Gastrocnemius medialis (tissue), 4 donors: ENCODE results near the gene RING1. TPM values are rescaled to one million over a fixed set of nuclear protein-coding genes. Genes with fewer than 3 reads are reported as not detected.
A peak's percentile ranks its signal among the peaks of the same experiment; 100 is the strongest.

Experiments used
- ATAC-seq, 2 donors: fragments of 150-250 bp; one replicate each; pipeline ENCODE4 v1.9.1; 2016
- DNase-seq, 2 donors: peaks; one replicate each; pipeline ENCODE4 v3.0.0-alpha.2; 2019
- H3K27ac ChIP-seq, 4 donors: fragments of 200-600 bp; sonication (generic); 1 replicate in 1 of 4; 2 replicates in 3 of 4; pipeline ENCODE4 v1.5.1; 2016 to 2018; ENCODE audit warnings: mild to moderate bottlenecking in 2 of 4, moderate library complexity in 1 of 4
- H3K27me3 ChIP-seq, 3 donors: fragments of 200-600 bp; sonication (generic) in 2 of 3; 1 replicate in 1 of 3; 2 replicates in 2 of 3; pipeline versions ENCODE4 v1.5.1 to v1.6.0; 2016 to 2019; ENCODE audit warnings: mild to moderate bottlenecking in 1 of 3, moderate library complexity in 1 of 3
- H3K36me3 ChIP-seq, 2 donors: fragments of 200-600 bp; sonication (generic) in 1 of 2; one replicate each; pipeline ENCODE4 v1.5.1; 2017 to 2018
- H3K4me1 ChIP-seq, 2 donors: fragments of 200-600 bp; sonication (generic) in 1 of 2; one replicate each; pipeline ENCODE4 v1.5.1; 2016 to 2017; ENCODE audit warnings: mild to moderate bottlenecking in 2 of 2
- H3K4me3 ChIP-seq, 4 donors: fragments of 200-600 bp; sonication (generic) in 3 of 4; 1 replicate in 1 of 4; 2 replicates in 3 of 4; pipeline ENCODE4 v1.5.1; 2016 to 2019; ENCODE audit warnings: mild to moderate bottlenecking in 2 of 4
- H3K9me3 ChIP-seq, 3 donors: fragments of 200-600 bp; sonication (generic) in 2 of 3; 1 replicate in 1 of 3; 2 replicates in 2 of 3; pipeline ENCODE4 v1.5.1; 2016 to 2019
- POLR2A ChIP-seq, 2 donors: fragments of 450-650 bp; IDR thresholded peaks; one replicate each; pipeline ENCODE4 v1.6.1; 2017; ENCODE audit warnings: antibody characterized with exemption in 2 of 2, mild to moderate bottlenecking in 2 of 2, moderate library complexity in 2 of 2
- in situ Hi-C, 4 donors: fragments of 200-750 bp; cut with MboI; loops; one replicate each; pipeline versions ENCODE4 v1.15.0 to v1.8.0; 2017; ENCODE audit warnings: low sequenced_read_pairs in 4 of 4
- intact Hi-C: fragments of 100-400 bp; cut with DNase I; formaldehyde crosslinking; loops from one replicate; pipeline ENCODE4 v1.15.1; 2023; ENCODE audit warnings: low total_unique reads
- total RNA-seq, 4 donors: library from RNA; depleted of rRNA; stranded (reverse); fragments of >200 nt; gene quantifications; one replicate each; pipeline versions ENCODE4 v1.1.0 to v1.2.3, GENCODE V29; 2016
- TF ChIP-seq, protein P1 (sequence below), 5 experiments: fragments of 450-650 bp in 3 of 5; fragments of 200-600 bp in 2 of 5; sonication (generic) in 2 of 5; IDR thresholded peaks in 4 of 5; conservative IDR thresholded peaks in 1 of 5; 1 replicate in 4 of 5; 2 replicates in 1 of 5; pipeline ENCODE4 v1.5.1; 2016 to 2019; ENCODE audit warnings: antibody characterized with exemption in 5 of 5, mild to moderate bottlenecking in 3 of 5, moderate library complexity in 3 of 5

Gene RING1
- total RNA-seq, 4 donors from 2014 or later = 7.4 to 16.3 (median 12.1) TPM

DNA sequence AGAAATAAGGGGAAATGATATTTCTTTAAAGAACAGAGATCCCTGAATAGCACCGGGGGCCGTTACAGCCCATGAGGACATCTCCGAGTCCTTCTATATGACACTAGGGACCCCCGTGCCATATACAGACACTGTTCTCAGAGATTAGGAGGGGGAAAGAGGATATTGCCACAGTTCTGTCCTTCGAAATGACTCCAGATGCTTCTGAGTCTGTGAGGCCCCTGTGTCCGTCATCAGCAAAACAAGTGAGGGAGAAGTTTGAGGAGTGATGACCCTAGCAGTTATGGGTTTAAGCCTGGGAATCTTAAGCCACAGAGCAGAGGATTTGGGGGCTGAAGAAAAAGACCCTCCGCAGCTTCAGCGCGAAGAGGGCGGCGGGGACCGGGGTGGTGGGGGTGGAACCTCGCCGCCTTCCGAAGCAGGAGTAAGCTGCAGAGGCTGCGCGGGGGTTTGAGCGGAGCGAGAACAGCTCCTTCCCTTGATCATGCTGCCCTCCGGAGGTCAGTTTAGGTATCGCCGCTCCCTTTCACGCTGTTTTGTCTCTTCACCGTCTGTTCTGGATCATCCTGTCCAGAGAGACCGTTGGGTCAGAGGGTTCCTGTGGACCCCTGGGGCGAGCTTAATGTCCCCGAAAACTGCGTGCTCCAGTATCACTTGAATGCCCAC lies 39.8 kb downstream of the RING1 start:
- Histone ChIP-seq H3K4me3 (peak overlapping the region; percentile 54 to 75 (median 65)), H3K27me3 (no peaks in the 10 kb centered on the region), H3K4me1 (peaks cover 10 to 17% of the 10 kb centered on the region in 2 donors), H3K9me3 (no peaks in the 10 kb centered on the region), H3K36me3 (peaks cover 0 to 15% of the 10 kb centered on the region in 2 donors), H3K27ac (peak overlapping the region; percentile 84 to 96 (median 88))
- DNase-seq (peak; percentile 74 to 78), ATAC-seq (peak; percentile 69 to 77)
- intact Hi-C loops = loop anchor here (1.0 to 5.0 kb wide), 8 partner anchors 25 to 315 kb away; partner anchors contain the start of genes BRD2, RGL2, RING1 and RPS18
- TF ChIP-seq POLR2A (IDR thresholded peaks at IDR 0.05) = no peak
- TF ChIP-seq, protein P1, sequence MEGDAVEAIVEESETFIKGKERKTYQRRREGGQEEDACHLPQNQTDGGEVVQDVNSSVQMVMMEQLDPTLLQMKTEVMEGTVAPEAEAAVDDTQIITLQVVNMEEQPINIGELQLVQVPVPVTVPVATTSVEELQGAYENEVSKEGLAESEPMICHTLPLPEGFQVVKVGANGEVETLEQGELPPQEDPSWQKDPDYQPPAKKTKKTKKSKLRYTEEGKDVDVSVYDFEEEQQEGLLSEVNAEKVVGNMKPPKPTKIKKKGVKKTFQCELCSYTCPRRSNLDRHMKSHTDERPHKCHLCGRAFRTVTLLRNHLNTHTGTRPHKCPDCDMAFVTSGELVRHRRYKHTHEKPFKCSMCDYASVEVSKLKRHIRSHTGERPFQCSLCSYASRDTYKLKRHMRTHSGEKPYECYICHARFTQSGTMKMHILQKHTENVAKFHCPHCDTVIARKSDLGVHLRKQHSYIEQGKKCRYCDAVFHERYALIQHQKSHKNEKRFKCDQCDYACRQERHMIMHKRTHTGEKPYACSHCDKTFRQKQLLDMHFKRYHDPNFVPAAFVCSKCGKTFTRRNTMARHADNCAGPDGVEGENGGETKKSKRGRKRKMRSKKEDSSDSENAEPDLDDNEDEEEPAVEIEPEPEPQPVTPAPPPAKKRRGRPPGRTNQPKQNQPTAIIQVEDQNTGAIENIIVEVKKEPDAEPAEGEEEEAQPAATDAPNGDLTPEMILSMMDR (IDR thresholded peaks at IDR 0.05 in 4 of 5, conservative IDR thresholded peaks at IDR 0.05 in 1 of 5) = peak; percentile 96 to 100 (median 98)
- in situ Hi-C loops = loop anchor here (5.0 to 10.0 kb wide), 6 partner anchors 53 to 233 kb away; partner anchors contain the start of gene COL11A2 (in 1 of the 4)

DNA sequence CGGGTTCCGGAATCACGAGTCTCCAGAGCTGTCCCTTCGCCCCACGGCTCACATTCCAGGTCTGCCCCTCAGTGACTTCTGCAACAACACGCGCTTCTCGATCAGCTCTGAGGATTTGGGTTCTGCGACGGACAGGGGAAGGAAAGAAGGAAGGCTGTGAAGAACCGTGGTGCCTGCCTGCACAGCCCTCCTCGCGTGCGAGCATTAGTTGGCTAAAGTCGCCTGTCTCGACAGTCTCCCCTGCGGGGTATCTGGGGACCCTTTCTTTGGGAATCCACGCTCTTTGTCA lies 40.3 kb downstream of the RING1 start:
- DNase-seq (no peak), ATAC-seq (peak; percentile 25 to 35)
- peak overlapping the region; percentile 54 to 75 (median 65) for H3K4me3 ChIP-seq
- no peak for TF ChIP-seq POLR2A (IDR thresholded peaks at IDR 0.05)
- TF ChIP-seq, protein P1 (IDR thresholded peaks at IDR 0.05 in 4 of 5, conservative IDR thresholded peaks at IDR 0.05 in 1 of 5) = peak in 2 of 5 experiments; percentile 6 to 16
- no peaks in the 10 kb centered on the region for H3K27me3 ChIP-seq
- intact Hi-C loops = loop anchor here (1.0 to 5.0 kb wide), 8 partner anchors 24 to 316 kb away; partner anchors contain the start of genes BRD2, RGL2, RING1 and RPS18
- H3K4me1 ChIP-seq = peaks cover 10 to 17% of the 10 kb centered on the region in 2 donors
- peaks cover 0 to 15% of the 10 kb centered on the region in 2 donors for H3K36me3 ChIP-seq
- in situ Hi-C loops = loop anchor here (5.0 to 10.0 kb wide), 6 partner anchors 54 to 234 kb away; partner anchors contain the start of gene COL11A2 (in 1 of the 4)
- H3K9me3 ChIP-seq = no peaks in the 10 kb centered on the region
- H3K27ac ChIP-seq = peak overlapping the region; percentile 84 to 96 (median 88)

DNA sequence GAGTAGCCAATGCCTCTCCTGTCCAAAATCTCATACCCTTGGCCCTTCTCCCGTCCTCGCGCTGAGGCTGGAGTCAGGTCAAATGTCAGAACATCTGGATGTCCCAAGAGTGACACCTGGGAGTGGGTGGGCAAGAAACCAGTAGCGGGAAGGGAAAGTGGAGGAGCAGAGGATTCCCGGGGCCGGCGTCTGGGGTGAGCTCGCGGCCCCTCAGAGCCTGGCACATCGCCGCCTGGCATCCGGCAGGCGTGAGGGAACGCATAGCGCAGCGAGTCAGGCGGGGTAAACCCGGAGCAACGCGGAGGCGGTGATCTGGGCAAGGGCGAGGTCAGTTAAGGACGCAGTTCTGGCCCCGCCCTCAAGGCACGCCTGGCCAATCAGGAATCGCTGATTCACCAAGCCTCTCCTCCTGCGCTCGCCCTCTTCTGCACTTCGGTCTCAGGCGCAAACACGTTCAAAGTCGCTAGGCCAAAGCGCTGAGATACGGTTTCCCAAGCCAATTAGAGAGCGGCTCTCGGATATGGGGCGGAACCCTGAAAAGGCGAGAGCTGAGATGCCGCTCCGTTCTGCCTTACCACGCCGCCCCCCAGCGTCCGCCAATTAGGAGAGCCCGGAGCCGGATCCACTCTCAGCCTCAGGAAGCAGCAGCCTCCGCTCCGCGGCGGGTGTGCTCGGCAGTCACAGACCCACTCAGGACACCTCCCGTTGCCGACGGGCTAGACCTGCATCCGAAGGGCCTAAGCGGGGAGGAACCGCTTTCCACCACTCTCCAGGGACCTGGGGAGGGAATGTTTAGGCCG lies 40.8 kb downstream of the RING1 start:
- H3K9me3 ChIP-seq = no peaks in the 10 kb centered on the region
- H3K4me3 ChIP-seq = peak overlapping the region; percentile 54 to 83 (median 65)
- peaks cover 10 to 17% of the 10 kb centered on the region in 2 donors for H3K4me1 ChIP-seq
- no peaks in the 10 kb centered on the region for H3K27me3 ChIP-seq
- intact Hi-C loops = loop anchor here (1.0 to 5.0 kb wide), 9 partner anchors 24 to 316 kb away; partner anchors contain the start of genes BRD2, RGL2, RING1 and RPS18
- TF ChIP-seq, protein P1 (IDR thresholded peaks at IDR 0.05 in 4 of 5, conservative IDR thresholded peaks at IDR 0.05 in 1 of 5) = peak in 2 of 5 experiments; percentile 16 to 30
- TF ChIP-seq POLR2A (IDR thresholded peaks at IDR 0.05) = peak; percentile 51 to 63
- in situ Hi-C loops = loop anchor here (5.0 to 10.0 kb wide), 6 partner anchors 54 to 234 kb away; partner anchors contain the start of gene COL11A2 (in 1 of the 4)
- H3K27ac ChIP-seq = peak overlapping the region; percentile 84 to 96 (median 88)
- peaks cover 0 to 15% of the 10 kb centered on the region in 2 donors for H3K36me3 ChIP-seq
- DNase-seq = peak; percentile 96 to 98
- ATAC-seq = peak; percentile 96 to 98

DNA sequence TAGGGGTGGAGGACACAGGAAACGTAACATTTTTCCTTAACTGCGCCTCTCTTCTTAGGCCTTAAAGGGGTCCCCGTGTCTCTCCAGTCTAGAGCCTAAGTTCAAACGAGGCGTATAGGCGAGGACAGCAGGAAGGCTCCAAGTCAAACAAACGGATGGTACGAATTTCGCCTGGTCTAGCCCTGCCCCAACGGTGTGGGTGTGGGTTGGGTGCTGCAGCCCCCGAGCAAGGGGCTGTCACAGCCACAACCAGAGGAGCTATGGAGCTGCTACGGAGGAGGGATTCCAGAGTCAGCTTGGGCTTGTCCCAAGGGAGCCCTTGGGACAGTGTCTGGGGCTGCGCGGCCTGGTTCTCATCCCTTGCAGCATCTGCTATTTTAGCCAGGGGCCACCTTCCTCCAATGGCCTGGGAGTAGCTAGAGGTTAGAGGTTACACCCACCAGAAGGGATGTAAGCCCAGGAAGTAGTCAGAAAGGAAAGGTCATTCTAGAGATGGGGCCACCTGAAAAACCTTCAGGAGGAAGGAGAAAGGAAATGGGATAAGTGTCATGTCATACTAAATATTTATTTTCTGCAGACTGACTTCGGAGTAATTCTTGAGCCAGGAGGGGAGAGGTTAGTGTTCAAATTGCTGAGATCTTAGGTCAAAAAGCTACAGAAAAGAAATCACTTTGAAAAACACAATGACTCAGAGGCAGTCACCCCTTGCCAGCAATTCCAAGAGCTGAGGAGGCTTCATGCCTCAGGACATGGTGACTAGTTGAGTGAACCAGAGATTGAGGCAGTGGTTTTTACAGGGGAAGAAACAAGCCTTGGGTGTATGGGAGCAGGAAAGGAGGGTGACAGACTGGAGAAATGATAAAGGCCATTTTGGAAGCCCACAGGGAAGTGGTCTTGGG lies 41.7 kb downstream of the RING1 start:
- DNase-seq (peak in 1 of 2 donors; percentile 18), ATAC-seq (no peak)
- in situ Hi-C loops (loop anchor here (5.0 to 10.0 kb wide), 6 partner anchors 55 to 235 kb away; partner anchors contain the start of gene COL11A2 (in 1 of the 4)), intact Hi-C loops (loop anchor here (1.0 to 5.0 kb wide), 6 partner anchors 23 to 317 kb away; partner anchors contain the start of genes BRD2, RGL2, RING1 and RPS18)
- Histone ChIP-seq H3K27me3 (no peaks in the 10 kb centered on the region), H3K36me3 (peaks cover 0 to 15% of the 10 kb centered on the region in 2 donors), H3K9me3 (no peaks in the 10 kb centered on the region), H3K4me1 (peaks cover 10 to 17% of the 10 kb centered on the region in 2 donors), H3K27ac (peak overlapping the region; percentile 84 to 96 (median 88)), H3K4me3 (peak overlapping the region; percentile 54 to 83 (median 65))
- TF ChIP-seq, protein P1 (IDR thresholded peaks at IDR 0.05 in 4 of 5, conservative IDR thresholded peaks at IDR 0.05 in 1 of 5) = no peak
- TF ChIP-seq POLR2A (IDR thresholded peaks at IDR 0.05) = no peak
